Measurements from ENCODE around the gene PCDHB9.
"Not testable (repeated sequence)": the region's sequence is repeated elsewhere in the genome, so short reads cannot be mapped to it uniquely, and the experiment has no call there.

DNA sequence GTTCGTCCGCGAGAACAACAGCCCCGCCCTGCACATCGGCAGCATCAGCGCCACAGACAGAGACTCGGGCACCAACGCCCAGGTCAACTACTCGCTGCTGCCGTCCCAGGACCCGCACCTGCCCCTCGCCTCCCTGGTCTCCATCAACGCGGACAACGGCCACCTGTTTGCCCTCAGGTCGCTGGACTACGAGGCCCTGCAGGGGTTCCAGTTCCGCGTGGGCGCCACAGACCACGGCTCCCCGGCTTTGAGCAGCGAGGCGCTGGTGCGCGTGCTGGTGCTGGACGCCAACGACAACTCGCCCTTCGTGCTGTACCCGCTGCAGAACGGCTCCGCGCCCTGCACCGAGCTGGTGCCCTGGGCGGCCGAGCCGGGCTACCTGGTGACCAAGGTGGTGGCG lies 23.3 kb downstream of the PCDHB9 start:
- not testable (repeated sequence) for TF ChIP-seq YY1 (IDR thresholded peaks at IDR 0.05; ENCODE audit: insufficient read depth, insufficient read length); ZNF274 (IDR thresholded peaks at IDR 0.05; ENCODE audit: low read depth, low read length)

Data from NT2/D1 (cell line).